K562 (cell line): ENCODE measurements around the gene ACTL8. TPM values are rescaled to one million over a fixed set of nuclear protein-coding genes. Genes with fewer than 3 reads are reported as not detected.

Experiments
- ATF4 ChIP-seq: fragments of 450-650 bp; formaldehyde crosslinking; IDR thresholded peaks from 2 replicates; pipeline ENCODE4 v1.4.0; 2022; ENCODE audit warnings: mild to moderate bottlenecking, moderate library complexity
- CBFA2T3 ChIP-seq: fragments of 450-650 bp; IDR thresholded peaks from 2 replicates; pipeline ENCODE4 v1.6.1; 2017
- E2F4 ChIP-seq: sonication (generic); formaldehyde crosslinking; IDR thresholded peaks from 2 replicates; pipeline ENCODE4 v1.8.0; 2022; ENCODE audit warnings: mild to moderate bottlenecking, low read depth, missing genetic modification reagents
- FUS ChIP-seq: fragments of 200-400 bp; formaldehyde crosslinking; optimal IDR thresholded peaks from 2 replicates; pipeline ENCODE3; 2017; ENCODE audit warnings: low read depth, low read length
- HNRNPH1 ChIP-seq: fragments of 200-400 bp; formaldehyde crosslinking; optimal IDR thresholded peaks from 2 replicates; pipeline ENCODE3; 2017; ENCODE audit warnings: low read depth, mild to moderate bottlenecking, low read length, moderate library complexity
- MAX ChIP-seq: sonication (generic); formaldehyde crosslinking; IDR thresholded peaks from 2 replicates; pipeline ENCODE4 v1.9.0; 2022; ENCODE audit warnings: mild to moderate bottlenecking, missing genetic modification reagents
- MXD1 ChIP-seq: fragments of 250-450 bp; sonication (Bioruptor Pico); IDR thresholded peaks from 2 replicates; pipeline ENCODE4 v1.8.0; 2021; ENCODE audit warnings: borderline replicate concordance, mild to moderate bottlenecking, moderate library complexity; ENCODE audit not compliant: poor library complexity, severe bottlenecking
- SNIP1 ChIP-seq: fragments of 450-650 bp; IDR thresholded peaks from 2 replicates; pipeline ENCODE4 v1.7.1; 2017; ENCODE audit warnings: low read depth, mild to moderate bottlenecking
- ZBTB2 ChIP-seq: fragments of 450-650 bp; IDR thresholded peaks from 2 replicates; pipeline ENCODE4 v1.6.1; 2016; ENCODE audit warnings: antibody characterized with exemption
- ZBTB43 ChIP-seq: sonication (generic); formaldehyde crosslinking; IDR thresholded peaks from 2 replicates; pipeline ENCODE4 v1.8.0; 2023; ENCODE audit warnings: mild to moderate bottlenecking, missing genetic modification reagents
- ZNF232 ChIP-seq: sonication (generic); formaldehyde crosslinking; IDR thresholded peaks from 2 replicates; pipeline ENCODE4 v1.8.0; 2022; ENCODE audit warnings: mild to moderate bottlenecking, missing genetic modification reagents
- ZNF609 ChIP-seq: sonication (generic); formaldehyde crosslinking; IDR thresholded peaks from 2 replicates; pipeline ENCODE4 v1.8.1; 2023; ENCODE audit warnings: missing genetic modification reagents, mild to moderate bottlenecking, borderline replicate concordance
- ZNF655 ChIP-seq: fragments of 250-450 bp; sonication (Bioruptor Pico); IDR thresholded peaks from 2 replicates; pipeline ENCODE4 v1.5.0; 2021
- ZNF707 ChIP-seq: fragments of 250-450 bp; sonication (Bioruptor Pico); conservative IDR thresholded peaks from 2 replicates; pipeline ENCODE4 v1.8.0; 2022; ENCODE audit warnings: inconsistent platforms, mild to moderate bottlenecking, moderate library complexity
- ZNF75A ChIP-seq: fragments of 450-650 bp; formaldehyde crosslinking; IDR thresholded peaks from 2 replicates; pipeline ENCODE4 v1.4.0; 2020; ENCODE audit warnings: mild to moderate bottlenecking
- polyA plus RNA-seq, 8 experiments: library from polyadenylated mRNA; depleted of rRNA in 4 of 8; stranded (reverse) in 5 of 8; unstranded in 3 of 8; fragments of >200 nt; fragmentation: Nextera tagmentation in 2 of 8; fragmentation: Illumina TruSeq in 1 of 8; extraction: Ambion mirVana in 2 of 8; extraction: Trizol in 1 of 8; gene quantifications; 2 replicates each; pipeline versions ENCODE4 v1.2.1 to v1.2.3, GENCODE V29; 2011 to 2014; ENCODE audit warnings: inconsistent platforms in 1 of 8, missing spikeins in 1 of 8
- total RNA-seq, 7 experiments: library from RNA; depleted of rRNA in 6 of 7; stranded (reverse); fragments of >200 nt in 6 of 7; fragmentation: Illumina TruSeq in 2 of 7; extraction: Trizol in 2 of 7; gene quantifications; 2 replicates each; pipeline versions ENCODE4 v1.2.1 to v1.2.3, GENCODE V29; 2011 to 2021; ENCODE audit warnings: low replicate concordance in 1 of 7

ACTL8 gene
- total and polyA plus RNA-seq, 9 of the 15 experiments (the other 6 are each of a cell fraction or from before 2014, with no cell fraction given), result 0.30 to 3.3 (median 1.6) TPM

- TF ChIP-seq ZNF609 (CRISPR knock-in tag) (no peak), MAX (CRISPR knock-in tag) (peak; percentile 90), E2F4 (no peak), ZBTB2 (no peak), CBFA2T3 (no peak), ATF4 (CRISPR knock-in tag) (no peak), ZNF75A (no peak), HNRNPH1 (no peak), SNIP1 (no peak), FUS (no peak), ZNF707 (CRISPR knock-in tag) (no peak), ZBTB43 (CRISPR knock-in tag) (no peak), MXD1 (no peak), ZNF232 (CRISPR knock-in tag) (0 out of 2 replicates have a peak, but pooled peaks have one; percentile 44), ZNF655 (no peak)
These were observed at the start of gene ACTL8 (continued) for GRCh38 chr1:17755120-17755519.
